T-helper 9 cell (primary cell): Measurements from ENCODE around the gene SYMPK.

Source experiments
- DNase-seq: peaks from one replicate; pipeline ENCODE4 v3.0.0-alpha.2; 2020

The SYMPK gene

GRCh38 chr19:45866400-45867176 is 3.6 kb upstream of the SYMPK start:
- no peak for DNase-seq

DNA sequence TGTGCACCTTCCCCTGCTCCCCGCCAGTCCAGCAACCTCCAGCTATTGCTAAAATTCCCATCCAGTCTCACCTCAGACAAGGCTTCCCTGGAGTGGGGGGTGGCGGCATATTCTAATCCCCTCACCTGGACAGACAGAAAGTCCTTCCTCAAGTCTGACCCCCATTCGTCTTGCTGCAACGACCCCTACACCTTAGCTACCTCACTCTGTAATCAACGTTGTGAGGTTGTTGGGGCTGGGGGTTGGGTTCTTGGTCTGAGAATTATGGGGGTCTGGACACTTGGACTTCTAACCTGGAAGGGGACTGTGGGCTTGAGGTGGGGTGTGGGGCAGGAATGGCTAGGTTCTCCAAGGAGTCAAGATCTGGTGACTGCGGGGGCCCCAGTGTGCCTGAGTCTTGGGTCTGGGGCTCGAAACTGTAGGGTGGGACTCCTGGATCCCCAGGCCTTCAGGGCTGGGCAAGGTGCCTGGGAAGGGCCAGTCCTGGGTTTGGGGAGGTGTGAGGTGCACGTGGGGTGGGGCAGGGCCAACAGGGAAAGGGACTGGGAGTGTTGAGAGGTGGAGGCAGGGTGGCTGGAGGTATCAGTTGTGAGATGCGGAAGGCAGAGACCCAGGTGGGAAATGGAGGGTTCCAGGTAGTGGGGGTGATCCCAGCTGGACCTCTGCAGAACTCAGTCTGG is 2.5 kb upstream of the SYMPK start:
- no peak for DNase-seq

- DNase-seq: no peak
Observed at GRCh38 chr19:45864629-45865082, 1.7 kb upstream of the SYMPK start.

DNA sequence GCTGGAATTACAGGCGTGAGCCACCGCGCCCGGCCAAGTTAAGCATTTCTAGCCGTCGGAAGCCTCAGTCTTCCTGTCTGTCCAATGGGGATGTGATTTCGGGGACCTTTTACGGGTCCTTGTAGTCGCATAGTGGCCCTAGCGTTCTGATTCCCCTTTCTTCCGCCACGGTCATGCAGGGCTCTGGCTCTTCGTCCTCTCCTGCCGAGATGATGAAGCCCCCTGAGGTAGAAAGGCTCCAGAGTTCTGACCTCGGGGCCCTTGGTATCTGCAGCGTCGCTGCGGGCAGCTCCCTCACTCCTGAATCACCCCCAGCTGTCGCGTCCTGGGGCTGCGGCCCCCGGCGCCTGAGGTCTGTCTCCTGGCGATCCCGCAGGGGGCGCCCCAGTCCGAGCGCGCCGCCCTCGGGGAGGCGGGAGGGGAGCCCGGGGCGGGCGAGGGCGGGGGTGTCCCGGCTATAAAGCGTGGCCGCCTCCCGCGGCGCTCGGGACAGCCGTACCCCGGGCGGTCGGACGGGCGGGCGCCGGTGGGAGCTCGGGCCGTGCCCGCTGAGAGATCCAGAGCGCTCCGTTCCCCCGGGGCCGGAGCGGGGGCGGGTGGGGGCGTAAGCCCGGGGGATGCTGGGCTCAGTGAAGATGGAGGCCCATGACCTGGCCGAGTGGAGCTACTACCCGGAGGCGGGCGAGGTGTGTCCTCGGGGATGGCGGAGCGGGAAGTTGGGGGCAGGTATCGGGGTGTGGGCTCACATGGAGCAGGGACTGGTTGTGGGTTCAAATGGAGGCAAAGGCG is 1.1 kb upstream of the SYMPK start, which contains the start of gene FOXA3:
TSS of gene FOXA3 (plus strand) at position 487 of the 789 bp plus-strand sequence. CDS start at position 618, 131 bp downstream.
- DNase-seq: peak; percentile 49

DNA sequence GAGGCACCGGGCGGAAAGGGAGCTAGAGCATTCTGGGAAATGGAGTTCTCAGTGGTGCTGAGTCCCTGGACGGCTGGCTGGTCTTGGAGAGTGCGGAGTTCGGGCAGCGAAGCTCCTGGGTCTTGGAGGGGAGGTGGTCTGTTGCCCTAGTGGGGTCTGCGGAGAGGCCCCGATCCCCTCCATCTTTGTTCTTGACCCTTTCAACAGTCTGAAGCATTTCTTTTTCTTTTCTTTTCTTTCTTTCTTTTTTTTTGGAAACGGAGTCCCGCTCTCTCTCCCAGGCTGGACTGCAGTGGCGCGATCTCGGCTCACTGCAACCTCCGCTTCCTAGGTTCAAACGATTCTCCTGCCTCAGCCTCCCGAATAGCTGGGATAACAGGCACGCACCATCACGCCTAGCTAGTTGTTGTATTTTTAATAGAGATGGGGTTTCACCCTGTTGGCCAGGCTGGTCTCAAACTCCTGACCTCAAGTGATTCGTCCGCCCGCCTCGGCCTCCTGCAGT is 440 bp upstream of the SYMPK start:
- no peak for DNase-seq

DNA sequence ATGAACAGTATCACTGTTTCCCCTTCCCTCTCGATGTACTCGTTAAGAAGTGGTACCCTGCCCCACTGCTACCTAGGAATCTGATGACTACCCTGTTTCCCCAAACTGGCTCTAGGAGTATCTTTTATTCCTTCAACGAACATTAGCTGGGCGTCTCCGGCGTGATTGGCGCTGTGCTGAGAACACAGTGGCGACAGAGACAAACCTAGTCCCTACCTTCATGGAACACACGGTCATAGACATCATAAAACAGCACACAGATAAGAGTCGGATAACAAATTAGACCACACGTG is 730 bp downstream of the SYMPK start:
- no peak for DNase-seq

- DNase-seq: no peak
Observed at GRCh38 chr19:45860359-45861259, 2.3 kb downstream of the SYMPK start.

GRCh38 chr19:45854167-45854778 is 8.7 kb downstream of the SYMPK start:
- no peak for DNase-seq

DNA sequence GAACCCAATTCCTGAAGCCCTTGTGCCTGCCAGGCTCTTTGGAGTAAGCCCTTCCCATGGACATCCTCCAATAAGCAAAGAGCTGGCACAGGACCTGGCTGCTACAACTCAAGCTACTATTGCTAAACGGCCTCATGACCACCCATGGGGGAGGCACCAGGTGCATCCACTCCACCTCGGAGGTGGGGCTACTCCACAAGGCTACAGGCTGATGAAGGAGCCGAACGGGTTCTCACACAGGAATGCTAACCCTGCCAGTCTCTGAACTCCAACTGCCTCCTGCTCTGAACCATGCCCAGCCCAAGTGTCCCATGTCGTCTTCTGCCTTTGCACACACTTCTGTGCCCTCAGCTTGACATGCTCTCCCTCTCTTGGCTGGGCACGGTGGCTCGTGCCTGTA is 10.0 kb downstream of the SYMPK start:
- no peak for DNase-seq

GRCh38 chr19:45852145-45852750 is 10.7 kb downstream of the SYMPK start:
- no peak for DNase-seq

GRCh38 chr19:45848922-45849321 is 14.0 kb downstream of the SYMPK start:
- no peak for DNase-seq

- no peak for DNase-seq
Observed at GRCh38 chr19:45847663-45848062, 15.3 kb downstream of the SYMPK start.

GRCh38 chr19:45842198-45842597 is 20.7 kb downstream of the SYMPK start:
- no peak for DNase-seq

- DNase-seq: no peak
Observed at GRCh38 chr19:45834970-45835369, 28.0 kb downstream of the SYMPK start.

GRCh38 chr19:45828945-45829344 is 34.0 kb downstream of the SYMPK start:
- DNase-seq: no peak

GRCh38 chr19:45828523-45828922 is 34.4 kb downstream of the SYMPK start:
- DNase-seq: no peak

DNA sequence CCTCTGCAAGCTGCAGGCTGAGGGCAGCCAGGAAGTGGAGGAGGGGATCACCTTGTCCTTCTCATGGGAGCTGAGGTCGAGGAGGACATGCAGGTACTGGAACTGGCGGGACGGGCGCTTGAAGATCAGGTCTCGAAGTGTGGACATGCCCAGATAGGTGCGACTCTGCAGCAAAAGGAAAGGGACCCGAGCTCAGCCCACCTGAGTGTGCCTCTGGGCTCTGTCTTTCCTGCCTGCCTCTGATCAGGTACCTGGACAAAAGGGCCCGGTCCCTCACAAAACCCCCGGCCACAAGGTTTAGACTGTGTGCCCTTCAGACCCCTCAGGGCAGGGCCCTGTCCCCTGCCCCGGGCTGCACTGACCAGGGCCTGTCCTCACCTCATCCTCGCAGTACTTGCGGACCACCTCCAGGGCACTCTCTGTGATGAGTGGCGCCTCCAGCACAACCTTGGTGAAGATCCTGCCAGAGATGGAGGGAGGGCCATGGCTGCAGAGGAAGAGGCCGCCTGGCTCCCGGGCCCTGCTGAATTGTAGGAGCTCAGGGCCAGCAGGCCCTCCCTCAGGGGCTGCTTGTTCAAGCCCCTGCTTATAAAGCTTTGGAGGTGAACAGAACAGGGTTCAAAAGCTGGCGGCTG is 35.4 kb downstream of the SYMPK start:
- no peak for DNase-seq

GRCh38 chr19:45826934-45827333 is 36.0 kb downstream of the SYMPK start:
- DNase-seq: no peak

GRCh38 chr19:45825917-45826893 is 36.7 kb downstream of the SYMPK start:
- no peak for DNase-seq

DNA sequence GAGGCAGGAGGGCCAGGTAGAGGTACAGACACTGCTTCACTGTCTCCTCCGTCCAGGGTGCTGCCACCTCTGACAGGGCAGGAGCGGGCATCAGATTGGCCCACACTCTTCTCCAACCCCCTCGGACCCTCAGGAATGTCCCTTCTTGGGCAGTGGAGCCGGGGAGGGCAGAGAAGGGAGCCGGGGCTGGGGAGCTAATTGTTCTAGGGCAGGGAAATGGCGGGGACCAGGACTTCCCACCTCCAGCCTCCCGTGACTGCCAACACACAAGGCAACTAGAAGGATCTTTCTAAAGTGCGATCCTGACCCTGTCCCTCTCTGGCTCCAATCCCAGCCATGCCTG is 37.7 kb downstream of the SYMPK start:
- no peak for DNase-seq
